ENCODE results near the gene ITGB5.

- TF ChIP-seq ZBTB43 (CRISPR knock-in tag; IDR thresholded peaks at IDR 0.05) (no peak), ATF3 (CRISPR knock-in tag; conservative IDR thresholded peaks at IDR 0.05) (no peak), E2F1 (CRISPR knock-in tag; IDR thresholded peaks at IDR 0.05) (no peak), CTCF (IDR thresholded peaks at IDR 0.05) (no peak), GABPB1 (CRISPR knock-in tag; IDR thresholded peaks at IDR 0.05) (no peak), USF2 (CRISPR knock-in tag; IDR thresholded peaks at IDR 0.05) (no peak), ZNF512 (CRISPR knock-in tag; IDR thresholded peaks at IDR 0.05; ENCODE audit: borderline replicate concordance) (no peak), MAX (CRISPR knock-in tag; IDR thresholded peaks at IDR 0.05) (no peak), ATF6 (CRISPR knock-in tag; IDR thresholded peaks at IDR 0.05) (no peak), IRF2 (CRISPR knock-in tag; IDR thresholded peaks at IDR 0.05; ENCODE audit: borderline replicate concordance, low read depth) (no peak), CREM (CRISPR knock-in tag; IDR thresholded peaks at IDR 0.05) (no peak), ZSCAN18 (CRISPR knock-in tag; IDR thresholded peaks at IDR 0.05) (no peak), JUN (CRISPR knock-in tag; IDR thresholded peaks at IDR 0.05) (no peak), CREB1 (CRISPR knock-in tag; IDR thresholded peaks at IDR 0.05) (no peak)
Measured at GRCh38 chr3:124919756-124920155, 32.6 kb upstream of the ITGB5 start.

All from WTC11 (cell line).